H1 (cell line): Measurements from ENCODE around the gene RORB. TPM values are rescaled to one million over a fixed set of nuclear protein-coding genes. Genes with fewer than 3 reads are reported as not detected.

Experiments used
- ATF2 ChIP-seq: IDR thresholded peaks from 2 replicates; pipeline ENCODE4 v1.6.1; 2012; ENCODE audit warnings: low read length, inconsistent platforms
- BCL11A ChIP-seq, 2 experiments: IDR thresholded peaks; one replicate each; pipeline ENCODE4 v1.6.1; 2011; ENCODE audit warnings: low read depth in 2 of 2, low read length in 2 of 2, mild to moderate bottlenecking in 2 of 2
- CTBP2 ChIP-seq: IDR thresholded peaks from 2 replicates; pipeline ENCODE4 v1.7.0; 2011; ENCODE audit warnings: borderline replicate concordance, mild to moderate bottlenecking, moderate library complexity, mixed read lengths, low read length; ENCODE audit not compliant: insufficient read depth, insufficient read length
- EGR1 ChIP-seq: IDR thresholded peaks from 2 replicates; pipeline ENCODE4 v1.6.1; 2011; ENCODE audit warnings: low read depth, low read length, borderline replicate concordance
- EZH2 ChIP-seq: fragments of 200-600 bp; sonication (generic); IDR thresholded peaks from 2 replicates; pipeline ENCODE4 v1.7.1; 2012; ENCODE audit warnings: low read depth, mild to moderate bottlenecking, moderate library complexity, low read length, inconsistent platforms; ENCODE audit not compliant: severe bottlenecking
- HDAC2 ChIP-seq, 2 experiments: fragments of 300-600 bp in 1 of 2; sonication (generic) in 1 of 2; IDR thresholded peaks; 2 replicates each; pipeline ENCODE4 v1.6.1; 2011 to 2012; ENCODE audit warnings: low read depth in 2 of 2, low read length in 2 of 2, mild to moderate bottlenecking in 2 of 2, moderate library complexity in 2 of 2, borderline replicate concordance in 1 of 2, inconsistent platforms in 1 of 2
- HDAC6 ChIP-seq: IDR thresholded peaks from one replicate; pipeline ENCODE4 v1.7.1; 2012; ENCODE audit warnings: low read depth, mild to moderate bottlenecking, inconsistent platforms, low read length, moderate library complexity
- JUND ChIP-seq: IDR thresholded peaks from 2 replicates; pipeline ENCODE4 v1.6.1; 2011; ENCODE audit warnings: mild to moderate bottlenecking, improper control_type of control experiment, low read length
- KDM5A ChIP-seq: fragments of 200-600 bp; IDR thresholded peaks from 2 replicates; pipeline ENCODE4 v1.7.1; 2012; ENCODE audit warnings: mild to moderate bottlenecking, low read length, inconsistent platforms, mixed read lengths
- PHF8 ChIP-seq: fragments of 200-600 bp; sonication (generic); conservative IDR thresholded peaks from 2 replicates; pipeline ENCODE4 v1.7.1; 2012; ENCODE audit warnings: low read depth, mild to moderate bottlenecking, inconsistent platforms, low read length, moderate library complexity
- POLR2AphosphoS5 ChIP-seq: IDR thresholded peaks from 2 replicates; pipeline ENCODE4 v1.6.1; 2011; ENCODE audit warnings: low read depth, low read length
- POU5F1 ChIP-seq: IDR thresholded peaks from 2 replicates; pipeline ENCODE4 v1.6.1; 2011; ENCODE audit warnings: low read depth, mild to moderate bottlenecking, low read length, moderate library complexity
- RBBP5 ChIP-seq: IDR thresholded peaks from 2 replicates; pipeline ENCODE4 v1.7.1; 2012; ENCODE audit warnings: low read depth, mild to moderate bottlenecking, inconsistent platforms, low read length, moderate library complexity, borderline replicate concordance
- RXRA ChIP-seq: IDR thresholded peaks from 2 replicates; pipeline ENCODE4 v1.6.1; 2011; ENCODE audit warnings: low read depth, mild to moderate bottlenecking, low read length, moderate library complexity; ENCODE audit not compliant: insufficient read depth
- SP4 ChIP-seq: IDR thresholded peaks from 2 replicates; pipeline ENCODE4 v1.6.1; 2012; ENCODE audit warnings: low read length, inconsistent platforms
- SRF ChIP-seq: IDR thresholded peaks from 2 replicates; pipeline ENCODE4 v1.6.1; 2011; ENCODE audit warnings: mild to moderate bottlenecking, low read depth, low read length, moderate library complexity
- TBP ChIP-seq: IDR thresholded peaks from 2 replicates; pipeline ENCODE4 v1.6.1; 2011; ENCODE audit warnings: low read depth, low read length, improper control_type of control experiment
- TCF12 ChIP-seq: IDR thresholded peaks from 2 replicates; pipeline ENCODE4 v1.6.1; 2011; ENCODE audit warnings: low read depth, mild to moderate bottlenecking, low read length
- ZNF274 ChIP-seq: IDR thresholded peaks from 2 replicates; pipeline ENCODE4 v1.7.0; 2012; ENCODE audit warnings: low read length, borderline replicate concordance; ENCODE audit errors: extremely low read depth
- polyA plus RNA-seq, 7 experiments: library from polyadenylated mRNA; depleted of rRNA in 3 of 7; stranded (reverse) in 5 of 7; unstranded in 2 of 7; fragments of >200 nt in 5 of 7; fragments of 200-250 nt in 2 of 7; gene quantifications; 1 replicate in 5 of 7; 2 replicates in 1 of 7; 4 replicates in 1 of 7; pipeline versions ENCODE4 v1.2.1 to v1.2.3, GENCODE V29; 2011 to 2013; ENCODE audit warnings: missing spikeins in 2 of 7, mixed read lengths in 2 of 7
- total RNA-seq: library from RNA; stranded (reverse); fragmentation: NEBNext Ultra II Directional; extraction: Animal tissue kit (Norgen Biotek cat#: 25700); gene quantifications from 2 replicates; pipeline ENCODE4 v1.2.1, GENCODE V29; 2021

RORB gene
- total and polyA plus RNA-seq, 2 of the 8 experiments (the other 6 are each of a cell fraction or from before 2014, with no cell fraction given) = 2.3 to 7.1 TPM

DNA sequence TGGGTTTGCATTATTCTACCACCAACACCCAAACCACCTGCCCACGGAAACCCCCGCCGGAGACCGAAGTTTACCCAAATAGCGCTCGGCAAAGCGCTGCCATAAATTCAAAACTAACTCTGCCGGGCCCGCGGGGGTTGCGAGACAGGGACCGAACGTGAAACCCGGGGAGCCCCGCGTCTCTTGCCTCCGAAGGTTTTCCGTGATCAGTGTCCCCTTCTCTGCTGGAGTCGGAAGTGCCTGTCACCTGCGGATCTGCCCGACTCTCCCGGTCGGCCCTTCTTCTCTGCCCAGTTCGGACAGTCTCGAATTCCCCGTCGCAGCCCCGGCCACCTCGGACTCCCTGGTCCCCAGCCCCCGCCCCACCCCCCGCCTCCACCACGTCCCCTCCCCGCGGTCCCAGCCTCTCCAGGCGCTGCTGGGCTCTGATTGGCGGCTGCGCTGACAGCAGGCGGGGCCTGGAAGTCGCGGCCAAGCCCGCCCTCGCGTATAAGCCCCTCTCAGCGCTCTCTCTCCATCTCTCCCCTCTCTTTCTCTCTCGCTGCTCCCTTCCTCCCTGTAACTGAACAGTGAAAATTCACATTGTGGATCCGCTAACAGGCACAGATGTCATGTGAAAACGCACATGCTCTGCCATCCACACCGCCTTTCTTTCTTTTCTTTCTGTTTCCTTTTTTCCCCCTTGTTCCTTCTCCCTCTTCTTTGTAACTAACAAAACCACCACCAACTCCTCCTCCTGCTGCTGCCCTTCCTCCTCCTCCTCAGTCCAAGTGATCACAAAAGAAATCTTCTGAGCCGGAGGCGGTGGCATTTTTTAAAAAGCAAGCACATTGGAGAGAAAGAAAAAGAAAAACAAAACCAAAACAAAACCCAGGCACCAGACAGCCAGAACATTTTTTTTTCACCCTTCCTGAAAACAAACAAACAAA lies at the start of gene RORB (continued):
- TF ChIP-seq HDAC2 (IDR thresholded peaks at IDR 0.05; ENCODE audit: borderline replicate concordance in 1 of 2, low read depth in 2 of 2, low read length in 2 of 2) (peak in 1 of 2 experiments; percentile 61; a peak in 2 of 4 replicates), SRF (no peak), ZNF274 (no peak), SP4 (no peak), RXRA (no peak), PHF8 (no peak), EZH2 (no peak), RBBP5 (no peak), JUND (no peak), POU5F1 (no peak), TCF12 (no peak), CTBP2 (no peak), POLR2AphosphoS5 (no peak), ATF2 (no peak), KDM5A (no peak), EGR1 (peak; percentile 60), TBP (no peak), HDAC6 (no peak), BCL11A (IDR thresholded peaks at IDR 0.05; ENCODE audit: low read depth in 2 of 2, low read length in 2 of 2) (no peak)
